Vagina (tissue), 2 donors: ENCODE results near the gene GIGYF2.

ENCODE experiments used
- CTCF ChIP-seq, 3 experiments: fragments of 450-650 bp in 2 of 3; fragments of 200-600 bp in 1 of 3; sonication (generic) in 1 of 3; IDR thresholded peaks; one replicate each; pipeline ENCODE4 v1.5.1; 2017 to 2019; ENCODE audit warnings: antibody characterized with exemption in 3 of 3, mild to moderate bottlenecking in 2 of 3, moderate library complexity in 2 of 3
- POLR2AphosphoS5 ChIP-seq, 2 donors: sonication (generic); formaldehyde crosslinking; IDR thresholded peaks; one replicate each; pipeline ENCODE4 v1.9.0; 2017; ENCODE audit warnings: antibody characterized with exemption in 2 of 2, mild to moderate bottlenecking in 2 of 2, low read depth in 1 of 2; ENCODE audit not compliant: insufficient read depth in 1 of 2

- TF ChIP-seq CTCF (IDR thresholded peaks at IDR 0.05) (no peak), POLR2AphosphoS5 (IDR thresholded peaks at IDR 0.05; ENCODE audit: insufficient read depth in 1 of 2, low read depth in 1 of 2) (no peak)
These were observed 211.6 kb downstream of the GIGYF2 start for GRCh38 chr2:232908695-232909094.
